Tibial artery (tissue), 4 donors: ENCODE measurements around the gene SFT2D2.

Source experiments
- DNase-seq, 2 donors: peaks; one replicate each; pipeline ENCODE4 v3.0.0-alpha.2; 2019
- H3K27ac ChIP-seq, 2 donors: fragments of 200-600 bp; sonication (generic) in 1 of 2; 1 replicate in 1 of 2; 2 replicates in 1 of 2; pipeline ENCODE4 v1.5.1; 2018 to 2019; ENCODE audit warnings: mild to moderate bottlenecking in 1 of 2
- H3K27me3 ChIP-seq, 2 donors: fragments of 200-600 bp; sonication (generic) in 1 of 2; one replicate each; pipeline versions ENCODE4 v1.5.1 to v1.6.0; 2016 to 2019
- H3K36me3 ChIP-seq, 3 donors: fragments of 200-600 bp; sonication (generic) in 2 of 3; one replicate each; pipeline ENCODE4 v1.5.1; 2016 to 2019; ENCODE audit warnings: mild to moderate bottlenecking in 2 of 3
- H3K4me1 ChIP-seq, 4 donors: fragments of 200-600 bp; sonication (generic) in 2 of 4; 1 replicate in 3 of 4; 2 replicates in 1 of 4; pipeline ENCODE4 v1.5.1; 2016 to 2019
- H3K4me3 ChIP-seq, 2 donors: fragments of 200-600 bp; sonication (generic) in 1 of 2; 1 replicate in 1 of 2; 2 replicates in 1 of 2; pipeline ENCODE4 v1.5.1; 2018 to 2019; ENCODE audit warnings: mild to moderate bottlenecking in 2 of 2
- H3K9me3 ChIP-seq, 3 donors: fragments of 200-600 bp; sonication (generic) in 1 of 3; one replicate each; pipeline ENCODE4 v1.5.1; 2016 to 2019
- intact Hi-C: fragments of 100-400 bp; cut with DNase I; formaldehyde crosslinking; loops from one replicate; pipeline ENCODE4 v1.15.0; 2023; ENCODE audit warnings: low total_unique reads
- TF ChIP-seq, protein P1 (sequence below), 2 experiments: fragments of 200-600 bp in 1 of 2; fragments of 450-650 bp in 1 of 2; IDR thresholded peaks; one replicate each; pipeline ENCODE4 v1.5.1; 2017 to 2019; ENCODE audit warnings: antibody characterized with exemption in 2 of 2, mild to moderate bottlenecking in 1 of 2, moderate library complexity in 1 of 2

Gene SFT2D2

GRCh38 chr1:168224991-168225390 is 813 bp upstream of the SFT2D2 start:
- intact Hi-C loops: loop anchor here (5.0 kb wide), 1 partner anchor 48 kb away; the partner anchor contains the start of gene TIPRL
- Histone ChIP-seq H3K27me3 (no peaks in the 10 kb centered on the region), H3K4me1 (peaks cover 0 to 33% (median 24%) of the 10 kb centered on the region in 4 donors), H3K9me3 (no peaks in the 10 kb centered on the region), H3K27ac (peak overlapping the region; percentile 89 to 98), H3K4me3 (peak overlapping the region in 1 of 2 donors; percentile 98), H3K36me3 (peaks cover 0 to 2% (median 0%) of the 10 kb centered on the region in 3 donors)
- no peak for DNase-seq
- TF ChIP-seq, protein P1, sequence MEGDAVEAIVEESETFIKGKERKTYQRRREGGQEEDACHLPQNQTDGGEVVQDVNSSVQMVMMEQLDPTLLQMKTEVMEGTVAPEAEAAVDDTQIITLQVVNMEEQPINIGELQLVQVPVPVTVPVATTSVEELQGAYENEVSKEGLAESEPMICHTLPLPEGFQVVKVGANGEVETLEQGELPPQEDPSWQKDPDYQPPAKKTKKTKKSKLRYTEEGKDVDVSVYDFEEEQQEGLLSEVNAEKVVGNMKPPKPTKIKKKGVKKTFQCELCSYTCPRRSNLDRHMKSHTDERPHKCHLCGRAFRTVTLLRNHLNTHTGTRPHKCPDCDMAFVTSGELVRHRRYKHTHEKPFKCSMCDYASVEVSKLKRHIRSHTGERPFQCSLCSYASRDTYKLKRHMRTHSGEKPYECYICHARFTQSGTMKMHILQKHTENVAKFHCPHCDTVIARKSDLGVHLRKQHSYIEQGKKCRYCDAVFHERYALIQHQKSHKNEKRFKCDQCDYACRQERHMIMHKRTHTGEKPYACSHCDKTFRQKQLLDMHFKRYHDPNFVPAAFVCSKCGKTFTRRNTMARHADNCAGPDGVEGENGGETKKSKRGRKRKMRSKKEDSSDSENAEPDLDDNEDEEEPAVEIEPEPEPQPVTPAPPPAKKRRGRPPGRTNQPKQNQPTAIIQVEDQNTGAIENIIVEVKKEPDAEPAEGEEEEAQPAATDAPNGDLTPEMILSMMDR (IDR thresholded peaks at IDR 0.05): no peak

DNA sequence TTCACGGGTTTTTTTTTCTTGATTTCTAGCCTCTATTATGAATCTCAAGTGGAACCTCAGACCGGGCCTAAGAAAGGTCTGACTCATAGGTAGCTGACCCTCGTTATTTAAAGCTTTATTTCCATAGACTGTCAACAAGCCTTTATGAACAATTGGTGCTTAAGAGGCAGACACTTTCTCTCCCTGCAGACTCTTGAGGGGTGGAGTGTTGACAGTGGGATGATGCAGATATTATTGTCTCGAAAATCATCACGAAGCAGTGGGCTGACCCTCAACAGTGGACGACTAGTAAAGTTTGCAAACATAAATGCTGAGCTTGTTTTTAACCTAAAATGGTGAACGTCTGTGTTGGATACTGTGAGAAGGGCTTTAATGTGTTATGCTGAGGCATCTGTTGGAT is 1.8 kb downstream of the SFT2D2 start:
- H3K4me3 ChIP-seq: peak overlapping the region; percentile 93 to 98

GRCh38 chr1:168229893-168230292 is 4.1 kb downstream of the SFT2D2 start:
- no peaks in the 10 kb centered on the region for H3K27me3 ChIP-seq
- no peaks in the 10 kb centered on the region for H3K9me3 ChIP-seq
- DNase-seq: no peak
- H3K4me3 ChIP-seq: no peak overlapping the region
- H3K36me3 ChIP-seq: peaks cover 28 to 48% (median 34%) of the 10 kb centered on the region in 3 donors
- peak overlapping the region; percentile 89 to 98 for H3K27ac ChIP-seq
- TF ChIP-seq, protein P1 (IDR thresholded peaks at IDR 0.05): no peak
- intact Hi-C loops: loop anchor here (5.0 kb wide), 1 partner anchor 53 kb away; the partner anchor contains the start of gene TIPRL
- peaks cover 0 to 55% (median 29%) of the 10 kb centered on the region in 4 donors for H3K4me1 ChIP-seq

More for the DNA sequence above, 1.8 kb downstream of the SFT2D2 start:
- intact Hi-C loops: loop anchor here (5.0 kb wide), 1 partner anchor 50 kb away; the partner anchor contains the start of gene TIPRL
- DNase-seq: no peak
- Histone ChIP-seq H3K27me3 (no peaks in the 10 kb centered on the region), H3K9me3 (no peaks in the 10 kb centered on the region), H3K27ac (peak overlapping the region; percentile 89 to 98), H3K4me1 (peaks cover 0 to 51% (median 29%) of the 10 kb centered on the region in 4 donors), H3K36me3 (peaks cover 11 to 25% (median 13%) of the 10 kb centered on the region in 3 donors)
- TF ChIP-seq, protein P1 (IDR thresholded peaks at IDR 0.05): no peak

DNA sequence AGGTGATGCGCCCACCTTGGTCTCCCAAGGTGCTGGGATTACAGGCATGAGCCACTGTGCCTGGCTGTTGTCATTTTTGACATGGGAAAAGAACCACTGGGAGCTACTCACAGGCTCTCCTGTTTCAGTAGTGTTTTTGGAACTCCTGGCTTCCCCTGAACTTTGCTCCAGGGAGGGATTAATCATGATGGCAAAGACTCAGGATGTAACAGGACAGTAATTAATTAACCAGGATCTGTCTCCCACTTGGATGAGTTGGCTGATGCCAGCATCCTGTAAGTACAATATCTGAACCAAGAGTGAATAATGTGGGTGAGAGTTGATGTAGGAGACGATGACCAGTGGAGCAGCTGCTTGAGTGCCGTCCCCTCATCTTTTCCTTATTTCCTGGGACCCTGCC is 4.9 kb downstream of the SFT2D2 start:
- peaks cover 35 to 54% (median 41%) of the 10 kb centered on the region in 3 donors for H3K36me3 ChIP-seq

DNA sequence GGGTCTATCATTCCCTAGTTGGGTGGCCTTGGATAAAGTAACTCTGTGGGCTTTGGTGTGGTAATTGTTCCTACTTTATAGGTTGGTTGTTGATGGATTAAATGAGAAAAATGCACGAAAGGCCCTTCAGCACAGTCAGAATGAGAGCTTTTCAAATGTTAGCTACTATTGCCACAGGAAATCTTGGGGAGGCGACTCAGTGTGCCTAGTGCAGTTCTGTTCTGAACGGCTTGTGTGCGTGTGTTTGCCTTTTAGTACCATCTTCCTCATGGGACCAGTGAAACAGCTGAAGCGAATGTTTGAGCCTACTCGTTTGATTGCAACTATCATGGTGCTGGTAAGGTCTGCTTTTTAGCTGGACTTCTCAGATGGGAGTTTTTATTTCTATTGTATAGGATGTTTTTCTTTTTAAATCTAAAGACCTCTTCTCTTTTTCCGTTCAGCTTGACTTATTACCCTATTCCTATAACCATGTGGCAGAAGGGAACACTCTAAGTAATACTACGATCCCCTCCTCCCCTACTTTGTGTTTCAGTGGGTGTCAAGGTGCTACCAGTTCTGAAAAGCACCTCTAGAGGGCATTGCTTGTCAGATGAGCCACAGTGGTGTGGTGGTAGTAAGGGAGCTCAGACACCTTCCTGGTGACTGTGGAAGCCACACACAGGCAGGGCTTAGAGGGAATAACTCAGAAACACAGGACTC is 9.2 kb downstream of the SFT2D2 start:
- intact Hi-C loops: no loop called here
- peaks cover 0 to 33% (median 4%) of the 10 kb centered on the region in 4 donors for H3K4me1 ChIP-seq
- H3K27ac ChIP-seq: no peak overlapping the region
- no peak for DNase-seq
- no peaks in the 10 kb centered on the region for H3K9me3 ChIP-seq
- no peaks in the 10 kb centered on the region for H3K27me3 ChIP-seq
- H3K4me3 ChIP-seq: no peak overlapping the region
- TF ChIP-seq, protein P1 (IDR thresholded peaks at IDR 0.05): peak; percentile 31 to 33
- H3K36me3 ChIP-seq: peaks cover 67 to 88% (median 72%) of the 10 kb centered on the region in 3 donors

More for the DNA sequence above, 4.9 kb downstream of the SFT2D2 start:
- H3K27ac ChIP-seq: no peak overlapping the region
- intact Hi-C loops: no loop called here
- DNase-seq: no peak
- H3K27me3 ChIP-seq: no peaks in the 10 kb centered on the region
- TF ChIP-seq, protein P1 (IDR thresholded peaks at IDR 0.05): no peak
- peaks cover 0 to 63% (median 29%) of the 10 kb centered on the region in 4 donors for H3K4me1 ChIP-seq
- H3K9me3 ChIP-seq: no peaks in the 10 kb centered on the region
- H3K4me3 ChIP-seq: no peak overlapping the region
